ENCODE results near the gene HUNK.
"Not testable (repeated sequence)": the region's sequence is repeated elsewhere in the genome, so short reads cannot be mapped to it uniquely, and the experiment has no call there.

The HUNK gene

DNA sequence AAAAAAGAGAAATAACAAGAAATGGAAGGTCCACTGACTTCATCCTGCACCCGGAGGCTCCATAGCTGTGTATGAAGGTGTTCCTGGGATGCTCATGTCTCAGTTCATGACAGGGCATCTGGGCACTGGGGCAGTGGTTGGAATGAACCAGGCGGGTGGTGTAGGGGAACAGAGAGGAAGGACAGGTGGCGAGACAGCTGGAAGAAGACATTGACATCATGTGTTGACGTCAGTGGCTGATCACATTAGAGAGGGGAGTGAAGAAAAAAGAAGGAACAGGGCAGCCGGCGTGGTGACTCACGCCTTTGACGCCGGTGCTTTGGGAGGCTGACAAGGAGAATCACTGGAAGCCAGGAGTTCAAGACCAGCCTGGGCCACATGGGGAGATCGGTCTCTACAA lies 50.1 kb downstream of the HUNK start:
- DNase-seq = no peak

DNA sequence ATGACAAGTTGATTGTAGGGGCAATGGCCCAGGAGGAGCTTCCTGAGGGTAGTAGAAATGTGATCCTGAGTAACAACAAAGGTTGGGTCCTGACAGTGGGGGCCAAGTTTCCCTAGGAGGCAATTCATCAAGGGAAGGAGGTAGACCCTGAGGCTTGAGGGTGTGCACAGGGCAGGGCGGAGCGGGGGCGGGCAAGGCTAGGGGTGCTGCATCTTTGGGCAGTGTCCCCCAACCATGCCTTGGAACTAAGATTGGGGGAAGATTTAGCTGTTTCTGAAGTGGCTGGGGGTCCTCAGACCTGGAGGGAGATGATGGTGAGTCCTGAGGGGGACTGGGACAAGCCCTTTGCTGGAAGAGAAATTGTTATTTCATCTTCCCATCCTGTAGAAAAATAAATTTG lies 50.9 kb downstream of the HUNK start:
- DNase-seq = no peak

DNA sequence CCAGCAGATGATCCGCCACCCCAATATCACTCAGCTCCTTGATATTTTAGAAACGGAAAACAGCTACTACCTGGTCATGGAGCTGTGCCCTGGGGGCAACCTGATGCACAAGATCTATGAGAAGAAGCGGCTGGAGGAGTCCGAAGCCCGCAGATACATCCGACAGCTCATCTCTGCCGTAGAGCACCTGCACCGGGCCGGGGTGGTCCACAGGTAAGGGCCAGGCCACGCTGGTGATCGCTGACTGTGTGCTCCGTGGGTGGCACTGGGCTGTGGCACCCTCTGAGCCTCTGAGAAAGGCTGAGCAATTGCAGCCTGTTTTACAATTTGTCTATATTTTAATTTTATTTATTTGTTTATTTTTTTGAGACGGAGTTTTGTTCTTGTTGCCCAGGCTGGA lies 51.7 kb downstream of the HUNK start:
- DNase-seq = no peak

DNA sequence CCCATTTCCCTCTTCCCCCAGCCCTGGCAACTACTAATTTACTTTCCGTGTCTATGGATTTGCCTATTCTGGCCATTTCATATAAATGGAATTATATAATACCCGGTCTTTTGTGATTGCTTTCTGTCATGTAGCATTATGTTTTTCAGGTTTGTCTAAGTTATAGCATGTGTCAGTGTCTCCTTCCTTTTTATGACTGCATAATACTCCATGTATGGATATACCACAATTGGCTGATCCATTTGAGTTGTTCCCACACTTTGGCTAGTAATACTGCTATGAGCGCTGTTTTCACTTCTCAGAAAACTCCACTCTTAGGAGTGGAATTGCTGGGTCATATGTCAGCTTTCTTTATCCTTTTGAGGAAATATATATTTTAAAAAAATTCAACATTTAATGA lies 53.7 kb downstream of the HUNK start:
- no peak for DNase-seq

DNA sequence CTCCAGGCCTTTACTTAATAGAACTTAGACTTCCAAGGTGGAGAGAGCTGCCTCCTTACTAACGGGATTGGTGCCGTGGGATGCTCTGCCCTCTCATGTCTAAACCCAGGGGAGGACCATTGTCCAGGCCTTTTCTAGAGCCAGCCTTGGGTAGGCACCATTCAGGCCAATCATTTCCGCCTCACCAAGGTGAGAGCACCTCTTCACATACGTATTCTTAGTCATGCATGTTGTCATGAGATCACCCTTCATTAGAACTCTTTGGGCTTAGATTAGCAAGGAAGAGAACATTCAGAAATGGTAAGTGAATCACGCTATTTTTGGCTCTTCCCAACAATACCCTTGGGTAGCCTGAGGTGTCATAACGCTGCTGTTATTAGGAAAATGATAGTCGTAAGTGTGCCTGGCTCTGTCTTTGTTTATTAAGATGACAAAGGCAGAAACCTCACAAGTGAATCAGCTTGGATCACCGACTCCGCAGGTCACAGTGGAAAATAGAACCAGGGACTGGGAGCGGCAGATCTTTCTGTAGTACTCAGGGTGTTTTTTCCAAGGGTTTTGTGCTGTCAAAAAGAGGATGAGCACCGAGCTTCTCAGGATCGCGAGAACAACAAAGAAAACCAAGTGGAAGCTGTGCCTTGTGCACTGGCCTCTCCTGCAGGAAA lies 55.0 kb downstream of the HUNK start:
- no peak for DNase-seq

DNA sequence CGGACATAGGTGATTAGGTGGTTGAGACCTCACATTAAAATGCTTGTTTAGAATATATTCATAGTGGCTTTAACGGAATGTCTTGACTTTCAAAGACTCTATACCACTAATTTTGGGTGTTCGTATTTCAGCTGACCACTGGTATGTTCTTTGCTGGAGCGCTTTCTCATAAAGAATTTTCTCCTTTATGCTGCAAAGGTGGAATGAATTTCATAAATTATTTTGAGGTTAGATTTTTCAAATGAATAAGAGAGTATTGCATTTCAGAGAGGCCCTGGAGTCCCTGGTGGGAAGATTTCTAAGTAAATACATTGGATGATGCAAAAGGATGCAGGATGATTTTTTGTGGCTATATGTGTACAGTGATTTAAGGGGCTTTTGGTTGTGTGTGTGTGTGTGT lies 55.8 kb downstream of the HUNK start:
- DNase-seq = no peak

DNA sequence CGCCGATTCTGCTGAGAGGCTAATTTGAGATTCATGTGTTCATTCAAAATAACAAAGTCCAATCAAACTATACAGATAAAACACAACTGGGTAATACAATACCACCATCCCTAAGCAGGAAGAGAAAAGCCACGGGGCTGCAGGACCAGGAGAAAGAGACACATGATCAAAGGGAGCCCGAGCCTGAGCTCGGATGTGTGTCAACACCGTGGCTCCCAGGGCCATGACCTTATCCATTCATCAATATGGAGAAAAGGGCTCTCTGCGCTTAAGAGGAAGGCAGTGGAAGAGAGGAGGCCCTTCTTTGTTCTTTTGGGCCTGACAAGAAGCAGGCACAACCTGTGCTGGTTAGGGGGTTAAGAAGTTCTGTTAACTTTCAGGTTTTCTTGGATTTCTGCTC lies 56.7 kb downstream of the HUNK start:
- DNase-seq = no peak

DNA sequence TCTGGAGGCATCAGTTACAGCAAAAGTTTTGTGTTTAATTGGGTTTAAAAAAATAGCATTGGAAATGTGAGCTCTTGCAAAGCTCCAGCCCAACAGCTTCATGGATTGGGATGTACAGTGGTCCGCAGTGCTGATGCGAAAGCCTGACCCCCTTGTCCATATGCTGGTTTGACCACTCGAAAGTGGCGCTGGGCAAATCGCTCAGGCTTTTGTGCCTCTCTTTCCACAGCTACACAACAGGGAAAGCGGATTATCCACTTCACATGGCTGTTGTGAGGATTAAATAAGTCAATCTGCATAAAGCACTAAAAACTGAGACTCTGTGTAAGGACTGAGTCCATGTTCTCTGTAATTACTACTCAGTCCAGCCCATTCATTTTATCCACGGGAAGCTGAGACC lies 57.2 kb downstream of the HUNK start:
- no peak for DNase-seq

DNA sequence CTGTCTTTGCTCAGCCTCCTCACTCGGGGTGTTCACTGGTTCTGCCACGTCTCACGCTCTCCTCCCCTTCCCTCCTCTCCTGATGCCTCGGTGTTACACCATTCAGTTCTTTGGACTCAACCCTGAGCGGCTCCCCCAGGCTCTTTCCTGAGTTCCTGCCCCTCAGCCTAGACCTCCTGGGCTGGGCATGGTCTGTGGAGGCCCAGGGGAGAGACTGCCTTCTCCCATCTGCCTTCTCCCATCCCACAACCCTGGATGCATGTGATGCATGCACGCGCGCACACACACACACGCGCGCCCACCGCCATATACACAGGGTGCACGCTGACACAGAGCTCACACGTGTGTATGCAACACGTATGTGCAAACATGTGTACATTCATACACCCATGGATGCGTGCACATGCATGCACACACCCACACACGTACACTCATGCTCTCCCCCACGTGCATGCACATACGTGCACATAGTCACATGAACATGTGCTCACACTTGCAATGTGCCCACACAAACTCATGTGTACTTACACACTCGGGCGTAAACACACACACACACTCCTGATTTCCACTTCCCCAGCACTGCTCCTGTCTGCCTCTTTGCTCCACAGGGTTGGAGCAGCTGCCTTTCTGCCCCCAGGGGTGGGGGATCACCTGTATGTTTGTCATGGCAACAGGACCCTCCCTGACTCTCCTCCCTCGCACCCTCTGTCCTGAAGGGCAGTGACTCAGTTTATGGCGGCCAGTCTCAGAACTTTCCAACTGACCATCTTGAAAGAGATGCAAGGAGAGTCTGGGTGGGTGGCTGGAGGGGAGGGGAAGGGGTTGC lies 59.0 kb downstream of the HUNK start:
- no peak for DNase-seq

DNA sequence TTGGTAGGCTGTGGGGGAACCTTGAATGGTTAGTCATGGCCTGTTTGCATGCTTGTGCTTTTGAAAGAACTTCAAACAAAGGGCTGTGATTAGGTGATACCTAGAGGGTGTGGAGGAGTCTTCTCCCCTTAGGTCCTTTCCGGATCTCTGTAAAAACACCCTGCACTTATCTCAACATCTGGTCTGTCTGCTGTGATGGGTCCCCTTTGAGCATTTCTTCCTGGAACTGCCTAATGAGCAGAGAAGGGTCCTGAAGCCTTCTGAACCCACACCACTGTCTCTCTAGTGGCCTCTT lies 59.6 kb downstream of the HUNK start:
- DNase-seq = no peak

DNA sequence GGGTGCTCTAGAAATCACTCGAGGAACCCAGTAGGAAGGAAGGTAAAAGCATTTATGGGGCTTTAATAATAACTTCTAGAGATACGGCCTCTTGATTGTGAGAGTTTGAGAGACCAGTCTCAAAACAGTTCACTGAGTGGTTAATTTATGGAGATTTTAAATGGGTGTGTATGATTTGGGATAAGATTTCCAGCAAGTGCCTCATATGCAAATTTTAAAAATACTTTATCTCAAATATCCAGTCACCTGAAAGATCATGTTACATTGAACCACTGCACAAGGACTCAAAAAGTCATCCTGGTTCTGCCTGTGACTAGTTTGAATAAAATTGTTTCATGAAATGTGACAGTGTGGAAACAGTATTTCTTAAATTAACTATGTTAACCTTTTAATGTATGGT lies 64.5 kb downstream of the HUNK start:
- DNase-seq = no peak

DNA sequence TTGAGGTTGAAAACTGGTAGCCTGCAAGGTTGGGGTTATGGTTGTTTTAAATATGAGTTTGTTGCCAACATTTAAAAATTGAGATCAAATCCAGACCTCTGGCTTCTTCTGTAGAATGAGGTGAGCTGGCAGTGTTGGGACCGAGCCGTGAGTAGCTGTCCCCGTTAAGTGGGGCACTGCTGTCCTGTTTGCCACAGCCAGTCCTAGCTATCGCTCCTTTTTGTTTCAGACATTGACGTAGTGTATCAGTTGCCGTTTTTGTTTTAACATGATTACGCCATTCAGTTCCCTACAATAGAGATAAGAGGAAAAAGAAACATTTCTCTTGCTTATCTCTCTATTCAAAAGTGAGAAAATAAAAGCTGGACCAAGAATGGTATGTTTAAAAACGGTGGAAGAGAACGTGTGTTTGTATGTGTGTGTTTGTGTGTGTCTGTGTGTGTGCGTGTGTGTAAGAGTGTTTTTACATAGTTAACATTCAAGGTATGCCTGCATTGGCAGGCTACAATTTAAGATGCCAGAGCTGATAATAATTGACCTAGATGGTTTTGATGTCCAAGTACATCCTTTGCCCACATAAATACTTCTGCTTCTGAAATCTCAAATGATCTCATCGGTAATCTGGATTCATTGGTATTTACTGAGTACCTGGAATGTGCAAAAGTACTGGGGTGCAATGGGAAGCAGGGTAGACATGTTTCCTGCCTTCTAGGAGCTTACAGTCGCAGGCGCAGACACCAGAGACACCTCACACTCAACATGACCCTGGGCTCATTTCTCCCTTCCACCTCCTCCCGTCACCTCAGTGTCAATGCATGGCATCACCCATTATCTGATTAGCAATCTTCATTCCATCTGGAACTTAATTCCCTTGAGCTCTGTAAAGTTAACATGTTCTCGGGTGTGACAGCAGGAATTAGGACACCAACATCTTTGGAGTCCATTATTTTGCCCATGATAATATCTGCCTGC lies 65.8 kb downstream of the HUNK start:
- no peak for DNase-seq

DNA sequence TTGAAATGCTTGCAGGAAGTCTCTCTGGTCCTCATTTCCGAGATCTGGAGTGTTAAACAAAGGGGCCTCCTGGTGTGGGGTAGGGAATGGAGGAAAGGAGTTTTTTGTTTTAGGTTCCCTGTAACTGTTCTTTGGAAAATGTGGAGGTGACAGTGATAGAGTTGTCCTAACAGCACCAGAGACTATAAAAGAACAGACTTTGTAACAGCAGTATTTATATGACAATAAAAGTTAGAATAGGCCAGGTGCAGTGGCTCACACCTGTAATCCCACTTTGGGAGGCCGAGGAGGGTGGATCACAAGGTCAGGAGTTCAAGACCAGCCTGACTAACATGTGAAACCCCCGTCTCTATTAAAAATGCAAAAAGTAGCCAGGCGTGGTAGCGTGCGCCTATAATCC lies 68.9 kb downstream of the HUNK start:
- DNase-seq = no peak

DNA sequence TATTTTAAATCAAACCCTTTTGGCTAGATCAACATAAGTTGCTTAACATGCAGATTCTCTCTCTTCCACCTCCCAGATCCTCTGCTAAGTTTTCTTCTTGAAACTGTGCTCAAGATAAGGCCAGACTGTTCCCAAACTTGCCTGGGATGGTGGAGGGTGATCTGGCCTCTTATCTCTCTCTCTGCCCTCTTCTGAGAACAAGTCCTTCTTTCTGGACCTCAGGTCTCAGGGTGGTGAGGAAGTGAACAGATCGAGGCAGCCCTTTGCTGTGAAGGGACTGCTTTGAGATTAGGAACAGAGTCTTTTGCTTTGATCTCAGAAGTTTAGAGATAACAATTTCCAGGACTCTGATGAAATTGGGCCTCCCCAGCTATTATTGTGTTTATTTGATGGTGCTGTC lies 70.7 kb downstream of the HUNK start:
- DNase-seq = no peak

DNA sequence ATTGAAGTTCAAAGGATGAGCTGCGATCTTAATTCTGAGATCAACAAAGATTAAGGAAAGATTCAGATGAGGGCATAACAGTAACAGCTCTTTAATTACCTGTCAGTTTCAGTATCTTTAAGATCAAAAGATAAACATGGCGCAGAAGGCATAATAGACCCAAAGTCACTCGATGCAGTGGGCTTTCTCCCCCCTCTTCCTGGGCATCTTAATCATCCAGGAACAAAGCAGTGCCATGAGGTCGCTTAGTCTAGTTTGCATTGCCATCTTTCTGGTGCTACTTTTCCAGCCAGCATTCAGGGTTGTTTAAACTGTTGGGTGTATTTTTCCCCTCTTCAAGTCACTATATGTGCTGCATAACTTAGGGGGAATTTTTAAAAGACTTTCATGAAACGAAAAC lies 72.3 kb downstream of the HUNK start:
- no peak for DNase-seq

DNA sequence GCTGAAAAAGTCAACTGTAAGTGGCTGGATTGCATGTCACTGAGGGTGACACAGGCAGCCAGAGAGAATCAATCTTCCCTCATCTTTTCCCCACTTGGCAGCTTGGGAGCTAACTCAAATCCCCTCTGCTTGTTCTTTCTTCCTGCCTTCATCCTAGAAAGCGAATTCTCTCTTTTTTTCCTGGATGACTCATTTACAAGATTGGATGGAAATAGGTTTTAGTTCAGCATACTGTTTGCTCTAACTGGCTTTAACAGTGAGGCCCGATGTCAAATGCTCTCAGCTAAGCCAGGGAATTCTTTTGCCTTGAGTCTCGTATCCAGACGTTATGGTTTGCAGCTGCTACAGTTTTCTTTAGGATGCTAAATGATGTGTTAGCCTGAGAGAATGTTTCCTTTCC lies 72.7 kb downstream of the HUNK start:
- DNase-seq = no peak

DNA sequence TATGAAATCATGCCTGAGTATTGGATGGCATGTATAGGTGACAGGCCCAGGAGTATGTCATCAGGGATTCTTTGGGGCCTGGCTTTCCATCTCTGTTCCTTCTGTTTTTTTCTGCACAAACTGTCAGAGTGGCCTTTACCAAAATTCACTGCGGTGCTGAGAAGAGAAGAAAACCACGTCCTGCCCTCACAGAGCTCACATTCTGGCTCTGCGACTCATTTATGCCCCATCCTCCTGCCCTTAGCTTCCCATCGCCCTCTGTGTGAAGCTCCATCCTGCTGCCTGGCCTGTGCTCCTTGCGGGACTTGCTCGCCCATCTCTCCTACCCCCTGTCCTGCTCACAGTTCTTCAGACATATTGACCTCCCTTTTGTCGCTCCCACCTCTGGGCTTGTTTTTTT lies 73.4 kb downstream of the HUNK start:
- DNase-seq = no peak

DNA sequence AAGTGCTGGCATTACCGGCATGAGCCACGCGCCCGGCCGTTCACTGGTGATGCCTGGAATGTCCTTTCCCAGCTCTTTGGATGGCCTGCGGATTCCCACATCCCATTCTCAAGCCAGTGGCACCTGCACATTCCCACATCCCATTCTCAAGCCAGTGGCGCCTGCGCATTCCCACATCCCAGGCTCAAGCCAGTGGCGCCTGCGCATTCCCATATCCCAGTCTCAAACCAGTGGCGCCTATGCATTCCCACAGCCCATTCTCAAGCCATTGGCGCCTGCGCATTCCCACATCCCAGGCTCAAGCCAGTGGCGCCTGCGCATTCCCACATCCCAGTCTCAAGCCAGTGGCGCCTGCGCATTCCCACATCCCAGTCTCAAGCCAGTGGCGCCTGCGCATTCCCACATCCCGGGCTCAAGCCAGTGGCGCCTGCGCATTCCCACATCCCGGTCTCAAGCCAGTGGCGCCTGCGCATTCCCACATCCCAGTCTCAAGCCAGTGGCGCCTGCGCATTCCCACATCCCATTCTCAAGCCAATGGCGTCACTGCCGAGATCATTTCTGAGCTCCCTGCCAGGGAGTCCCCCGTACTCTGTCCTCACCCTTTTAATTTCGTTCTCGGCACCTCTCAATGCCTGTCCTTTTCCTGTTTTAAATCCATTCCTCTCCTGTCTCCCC lies 74.2 kb downstream of the HUNK start:
- DNase-seq = not testable (repeated sequence)

DNA sequence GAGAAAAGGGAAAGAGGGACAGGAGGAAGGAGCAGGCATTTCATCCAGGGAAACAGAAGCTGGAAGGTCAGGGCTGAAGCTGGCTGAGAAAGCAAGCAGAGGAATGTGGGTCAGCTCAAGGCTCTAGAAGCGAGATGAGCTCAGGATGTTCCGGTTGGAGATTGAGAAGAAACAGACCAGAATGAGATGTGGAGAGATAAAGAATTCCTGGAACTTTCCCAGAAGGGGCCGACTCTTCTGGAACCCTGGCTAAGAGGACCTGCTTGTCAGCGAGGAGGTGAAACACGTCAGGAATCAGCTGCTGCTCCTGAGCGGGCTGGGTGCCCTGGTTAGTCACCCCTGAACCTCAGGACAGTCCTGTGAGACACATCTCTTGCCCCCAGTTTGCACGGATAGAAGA lies 75.9 kb downstream of the HUNK start:
- DNase-seq = no peak

DNA sequence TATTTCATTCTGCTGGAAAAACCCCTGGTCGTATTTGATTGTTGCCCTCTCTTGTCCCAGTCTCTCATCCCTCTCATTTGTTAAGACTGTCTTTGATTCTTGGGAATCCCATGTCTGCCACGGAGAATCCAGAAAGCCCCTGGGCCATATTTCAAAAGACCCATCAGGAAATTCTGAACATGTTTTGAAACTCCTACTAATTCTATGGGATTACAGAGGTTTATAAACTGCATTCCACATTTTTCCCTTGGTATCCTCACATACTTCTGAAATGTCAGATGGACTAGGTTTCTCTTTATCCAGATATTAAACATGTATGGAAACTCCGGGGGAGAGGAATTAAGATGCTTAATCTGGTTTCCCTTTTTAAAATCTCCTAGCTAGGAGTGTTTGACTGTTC lies 80.0 kb downstream of the HUNK start:
- no peak for DNase-seq

DNA sequence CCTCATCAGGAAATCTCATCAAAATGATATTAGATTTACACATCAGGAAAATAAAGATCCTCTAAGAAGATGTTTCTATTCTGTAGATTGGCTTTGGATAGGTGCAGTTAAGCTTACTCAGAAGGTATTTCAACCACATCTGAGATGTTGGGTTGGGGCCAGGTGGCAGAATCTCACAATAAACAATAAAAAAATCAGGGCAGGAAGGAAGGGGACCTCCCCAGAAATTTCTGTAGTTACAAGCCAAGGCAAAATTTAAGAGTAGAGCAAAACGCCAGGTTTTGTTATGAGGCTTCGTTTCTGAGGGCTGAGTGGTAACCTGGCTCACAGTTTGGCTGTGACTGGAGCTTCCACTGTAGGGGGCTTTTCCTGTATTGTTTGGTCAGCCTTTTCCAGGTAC lies 84.8 kb downstream of the HUNK start:
- DNase-seq = no peak

DNA sequence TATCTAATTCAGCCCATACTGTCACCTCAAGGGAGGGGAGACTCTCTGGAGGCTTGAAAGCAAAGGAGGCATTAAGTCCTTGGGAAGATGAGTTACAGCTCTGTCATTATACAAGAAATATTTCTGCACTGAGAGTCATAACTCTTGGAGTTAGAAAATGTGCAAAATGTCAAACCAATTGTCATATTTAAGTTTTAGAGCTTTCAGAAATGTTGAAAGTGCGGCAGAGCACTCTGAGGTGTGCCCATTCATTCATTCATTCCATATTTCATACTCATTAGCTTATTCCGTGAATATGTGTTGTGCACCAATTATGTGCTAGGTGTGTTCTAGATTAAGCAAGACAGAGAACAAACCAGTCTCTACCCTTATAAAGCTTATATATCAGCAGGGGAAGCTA lies 87.1 kb downstream of the HUNK start:
- no peak for DNase-seq

DNA sequence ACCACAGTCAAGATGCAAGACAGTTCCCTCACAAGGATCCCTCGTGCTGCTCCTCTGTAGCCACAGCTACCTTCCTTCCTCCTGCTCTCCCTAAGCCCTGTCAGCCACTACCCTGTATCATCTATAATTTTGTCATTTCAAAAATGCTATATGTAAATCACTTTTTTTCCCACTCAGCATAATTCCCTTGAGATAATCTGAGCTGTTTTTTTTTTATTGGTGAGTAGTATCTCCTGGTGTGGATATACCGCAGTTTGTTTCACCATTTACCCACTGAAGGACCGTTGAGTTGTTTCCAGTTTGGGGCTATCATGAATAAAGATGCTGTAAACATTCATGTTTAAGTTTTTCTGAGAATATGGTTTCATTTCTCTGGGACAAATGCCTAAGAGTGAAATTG lies 88.2 kb downstream of the HUNK start:
- DNase-seq = no peak
